T-cell (primary cell): Measurements from ENCODE around the gene NXPH4. TPM values are rescaled to one million over a fixed set of nuclear protein-coding genes. Genes with fewer than 3 reads are reported as not detected.

ENCODE experiments used
- ATAC-seq, 4 experiments: fragments of 200-7000 bp in 3 of 4; fragments of 150-1000 bp in 1 of 4; cut with Tn5 transposase; replicated peaks in 1 of 4; 1 replicate in 3 of 4; 2 replicates in 1 of 4; pipeline ENCODE4 v1.10.0; 2021; ENCODE audit warnings: moderate library complexity in 3 of 4, mild to moderate bottlenecking in 2 of 4, moderate number of reproducible peaks in 1 of 4
- CTCF ChIA-PET, 2 donors: fragments of 300-600 bp; sonication (Branson Sonifier 250); formaldehyde crosslinking; loops; one replicate each; lab custom pipeline; 2022; ENCODE audit warnings: antibody characterized with exemption in 2 of 2; lab: Charles Lee
- POLR2A ChIA-PET, 2 donors: fragments of 300-600 bp; sonication (Branson Sonifier 250); formaldehyde crosslinking; loops; one replicate each; lab custom pipeline; 2022; ENCODE audit warnings: antibody characterized with exemption in 2 of 2; lab: Charles Lee
- DNase-seq, 35 experiments: peaks; one replicate each; pipeline versions ENCODE4 v3.0.0 to v3.0.0-alpha.2; 2013 to 2023
- H3K27ac ChIP-seq: one replicate; pipeline ENCODE4 v1.5.1; 2013; ENCODE audit warnings: low read length
- H3K27me3 ChIP-seq, 2 experiments: replicated peaks in 1 of 2; 1 replicate in 1 of 2; 2 replicates in 1 of 2; pipeline versions ENCODE4 v1.6.1 to v1.7.0; 2013; ENCODE audit warnings: low read length in 1 of 2, mixed read lengths in 1 of 2; ENCODE audit not compliant: control insufficient read depth in 2 of 2, insufficient read depth in 2 of 2; ENCODE audit errors: extremely low read depth in 1 of 2
- H3K36me3 ChIP-seq, 2 donors: 1 replicate in 1 of 2; 2 replicates in 1 of 2; pipeline versions ENCODE4 v1.6.1 to v1.7.0; 2013; ENCODE audit warnings: low read length in 1 of 2; ENCODE audit not compliant: control insufficient read depth in 2 of 2, insufficient read depth in 1 of 2; ENCODE audit errors: extremely low read depth in 1 of 2
- H3K4me1 ChIP-seq, 2 experiments: 1 replicate in 1 of 2; 2 replicates in 1 of 2; pipeline versions ENCODE4 v1.6.1 to v1.7.0; 2013; ENCODE audit warnings: low read length in 2 of 2, mixed read lengths in 1 of 2; ENCODE audit not compliant: insufficient read depth in 2 of 2, control insufficient read depth in 1 of 2; ENCODE audit errors: extremely low read depth in 1 of 2
- H3K4me3 ChIP-seq, 2 donors: 1 replicate in 1 of 2; 2 replicates in 1 of 2; pipeline versions ENCODE4 v1.5.1 to v1.7.0; 2013; ENCODE audit warnings: mild to moderate bottlenecking in 2 of 2, low read length in 1 of 2, moderate library complexity in 1 of 2; ENCODE audit not compliant: control insufficient read depth in 1 of 2; ENCODE audit errors: extremely low read depth in 1 of 2
- H3K9me3 ChIP-seq: 2 replicates; pipeline ENCODE4 v1.7.0; 2013
- H3K27ac Mint-ChIP-seq, 2 donors: one replicate each; pipeline ENCODE4 v1.8.0; 2020 to 2021; ENCODE audit warnings: mild to moderate bottlenecking in 2 of 2, mixed read lengths in 2 of 2
- H3K27me3 Mint-ChIP-seq, 2 donors: one replicate each; pipeline ENCODE4 v1.8.0; 2021 to 2022; ENCODE audit warnings: mixed read lengths in 2 of 2
- H3K36me3 Mint-ChIP-seq: one replicate; pipeline ENCODE4 v1.8.0; 2021; ENCODE audit warnings: mixed read lengths
- H3K4me1 Mint-ChIP-seq, 3 donors: one replicate each; pipeline ENCODE4 v1.8.0; 2020 to 2022; ENCODE audit warnings: mixed read lengths in 3 of 3, mild to moderate bottlenecking in 1 of 3
- H3K4me3 Mint-ChIP-seq, 3 donors: one replicate each; pipeline ENCODE4 v1.8.0; 2020 to 2022; ENCODE audit warnings: mild to moderate bottlenecking in 3 of 3, mixed read lengths in 3 of 3, moderate library complexity in 3 of 3
- H3K9me3 Mint-ChIP-seq, 3 donors: one replicate each; pipeline ENCODE4 v1.8.0; 2020 to 2022; ENCODE audit warnings: mixed read lengths in 3 of 3
- WGBS: methylation state at CpG from one replicate; pipeline ENCODE4 v1.1.5; 2013; ENCODE audit warnings: missing lambda C conversion rate; ENCODE audit not compliant: insufficient coverage; 5-methylcytosine and 5-hydroxymethylcytosine counted together
- total RNA-seq, 35 experiments: library from RNA in 6 of 35; stranded (reverse) in 6 of 35; fragments of 120-200 nt in 1 of 35; gene quantifications; one replicate each; pipeline versions ENCODE4 v1.2.1 to v1.2.4 and lab custom pipeline; 2013 to 2026

The NXPH4 gene
- 1 to 10 TPM in 2 of 5 donors, under 1 TPM in 2, not detected in 1; 0.49 to 4.5 (median 1.0) TPM for total RNA-seq
- total RNA-seq (2013): not detected
- 0 to 3.8 (median 0.27) reads per million in 29 experiments for total RNA-seq (lab: John Stamatoyannopoulos, UW)

- CTCF ChIA-PET: interaction anchor here (0.6 to 4.3 kb wide), 5 partner anchors 13 to 97 kb away, joined by 3 to 39 read pairs (median 6); partner anchors contain the start of gene SHMT2 (in 2 of the 2)
- whole genome bisulfite sequencing: 1% methylated on average over 85 of the region's 102 CpGs
- peak in 15 of 35 experiments; percentile 25 to 67 (median 41) for DNase-seq
- Mint-ChIP-seq H3K27ac (peak within 1 kb of the TSS in 1 of 2 donors; percentile 29), H3K36me3 (no peaks in the 10 kb centered on the region), H3K4me3 (peak within 1 kb of the TSS; percentile 77 to 80 (median 80)), H3K9me3 (no peaks in the 10 kb centered on the region), H3K27me3 (peaks cover 65 to 67% of the 10 kb centered on the region in 2 donors), H3K4me1 (peaks cover 37 to 57% (median 44%) of the 10 kb centered on the region in 3 donors)
- H3K9me3 ChIP-seq: no peaks in the 10 kb centered on the region
- peak; percentile 34 to 51 (median 44) for ATAC-seq
- peaks cover 6 to 91% of the 10 kb centered on the region in 2 experiments for H3K27me3 ChIP-seq
- H3K4me3 ChIP-seq: peak within 1 kb of the TSS; percentile 32 to 36
- H3K4me1 ChIP-seq: peaks cover 2 to 64% of the 10 kb centered on the region in 2 experiments
- POLR2A ChIA-PET: no interaction called here
- H3K27ac ChIP-seq: no peak within 1 kb of the TSS
- H3K36me3 ChIP-seq: no peaks in the 10 kb centered on the region
Observed at GRCh38 chr12:57216014-57216911, at the start of gene NXPH4. Gene NXPH4, plus strand, starts transcription at chr12:57216794. Its CDS starts 176 bp downstream, at chr12:57216970.

DNA sequence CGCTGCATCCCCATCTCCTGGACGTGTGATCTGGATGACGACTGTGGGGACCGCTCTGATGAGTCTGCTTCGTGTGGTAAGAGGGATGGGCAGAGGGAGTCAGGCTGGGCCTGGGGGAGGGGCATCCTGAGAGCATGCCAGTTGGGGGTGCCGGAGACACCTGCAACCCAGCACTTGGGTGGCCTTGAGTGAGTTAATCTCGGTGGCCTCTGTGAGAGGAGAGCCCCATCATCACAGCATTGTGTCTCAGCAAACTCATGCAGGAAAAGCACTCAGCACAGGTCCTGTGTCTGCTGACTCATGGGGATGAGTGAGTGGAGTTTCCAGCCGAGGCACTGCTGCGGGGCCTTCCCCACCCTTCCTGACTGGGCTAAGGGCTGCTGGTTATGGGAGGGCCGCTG, 49.6 kb upstream of the NXPH4 start:
- Mint-ChIP-seq H3K9me3 (no peaks in the 10 kb centered on the region), H3K36me3 (no peaks in the 10 kb centered on the region), H3K4me3 (no peak overlapping the region), H3K27me3 (no peaks in the 10 kb centered on the region), H3K4me1 (no peaks in the 10 kb centered on the region), H3K27ac (peak overlapping the region in 1 of 2 donors; percentile 28)
- Histone ChIP-seq H3K9me3 (no peaks in the 10 kb centered on the region), H3K4me1 (no peaks in the 10 kb centered on the region), H3K36me3 (no peaks in the 10 kb centered on the region), H3K27me3 (peaks cover 0 to 3% of the 10 kb centered on the region in 2 experiments), H3K27ac (no peak overlapping the region), H3K4me3 (no peak overlapping the region)
- POLR2A ChIA-PET: interaction anchor here in 1 of 2 donors (0.6 kb wide), 1 partner anchor 149 kb away, joined by 4 read pairs; no protein-coding TSS in a partner anchor
- CTCF ChIA-PET: no interaction called here
- ATAC-seq (no peak), DNase-seq (no peak)
- 35% methylated on average over 3 of the region's 10 CpGs for WGBS

DNA sequence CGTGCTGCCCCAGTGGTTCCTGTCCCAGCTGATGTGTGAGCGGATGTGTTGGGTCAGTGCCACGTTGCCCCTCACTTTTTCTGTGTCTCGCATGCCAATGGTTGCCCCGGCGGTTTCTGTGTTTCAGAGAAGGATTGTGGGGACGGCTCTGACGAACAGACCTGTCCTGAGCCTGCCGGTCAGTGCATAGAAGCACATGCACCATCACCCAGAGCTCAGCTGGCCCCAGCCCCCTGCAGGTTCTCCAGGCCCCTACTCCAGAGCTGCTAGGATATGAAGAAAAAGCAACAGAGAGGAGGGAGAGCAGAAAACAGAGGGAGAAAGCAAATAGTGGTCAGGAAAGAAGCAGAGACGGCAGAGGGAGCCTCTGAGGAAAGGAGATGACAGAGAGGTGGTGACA, 48.5 kb upstream of the NXPH4 start:
- Histone ChIP-seq H3K9me3 (no peaks in the 10 kb centered on the region), H3K4me3 (no peak overlapping the region), H3K27ac (no peak overlapping the region), H3K4me1 (no peaks in the 10 kb centered on the region), H3K36me3 (no peaks in the 10 kb centered on the region), H3K27me3 (no peaks in the 10 kb centered on the region)
- no peaks in the 10 kb centered on the region for H3K27me3 Mint-ChIP-seq
- ChIA-PET CTCF (interaction anchor here in 1 of 2 donors (2.0 kb wide), 1 partner anchor 44 kb away, joined by 6 read pairs; no protein-coding TSS in a partner anchor), POLR2A (no interaction called here)
- no peak for DNase-seq
- H3K4me1 Mint-ChIP-seq: no peaks in the 10 kb centered on the region
- no peaks in the 10 kb centered on the region for H3K36me3 Mint-ChIP-seq
- no peak overlapping the region for H3K27ac Mint-ChIP-seq
- H3K4me3 Mint-ChIP-seq: no peak overlapping the region
- WGBS: 88% methylated on average over 9 of the region's 10 CpGs
- H3K9me3 Mint-ChIP-seq: no peaks in the 10 kb centered on the region
- no peak for ATAC-seq

DNA sequence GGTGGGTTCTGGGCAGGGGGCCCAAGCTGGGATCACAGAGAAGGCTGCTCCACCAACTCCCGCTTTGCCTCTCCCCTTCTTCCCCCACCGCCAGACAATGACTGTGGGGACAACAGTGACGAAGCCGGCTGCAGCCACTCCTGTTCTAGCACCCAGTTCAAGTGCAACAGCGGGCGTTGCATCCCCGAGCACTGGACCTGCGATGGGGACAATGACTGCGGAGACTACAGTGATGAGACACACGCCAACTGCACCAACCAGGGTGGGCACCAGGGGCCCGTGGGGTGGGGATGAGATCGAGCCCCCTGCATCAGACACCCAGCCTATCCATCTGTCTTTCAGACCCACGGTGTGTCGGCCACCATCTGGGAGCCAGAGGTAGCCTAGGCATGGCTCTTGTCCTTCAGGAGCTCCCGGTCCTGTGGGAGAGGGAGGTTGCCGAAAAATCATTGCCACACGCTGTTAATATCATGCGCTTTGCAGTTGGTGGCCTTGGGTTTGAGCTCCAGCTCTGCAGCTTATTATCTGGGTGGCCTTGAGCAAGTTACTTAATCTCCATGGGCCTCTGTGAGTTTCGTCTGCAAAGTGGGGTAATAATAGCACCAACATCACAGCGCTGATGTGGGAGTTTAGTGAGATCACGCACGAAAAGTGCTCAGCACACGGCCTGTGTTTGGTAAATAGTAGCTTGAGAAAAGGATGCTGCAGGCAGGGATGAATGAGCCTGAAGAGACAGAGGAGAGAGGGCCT, 47.4 kb upstream of the NXPH4 start:
- no peak overlapping the region for H3K4me3 Mint-ChIP-seq
- Histone ChIP-seq H3K27me3 (peaks cover 0 to 3% of the 10 kb centered on the region in 2 experiments), H3K36me3 (no peaks in the 10 kb centered on the region), H3K4me1 (no peaks in the 10 kb centered on the region), H3K27ac (no peak overlapping the region), H3K4me3 (no peak overlapping the region), H3K9me3 (no peaks in the 10 kb centered on the region)
- no peaks in the 10 kb centered on the region for H3K27me3 Mint-ChIP-seq
- H3K36me3 Mint-ChIP-seq: no peaks in the 10 kb centered on the region
- POLR2A ChIA-PET: no interaction called here
- H3K9me3 Mint-ChIP-seq: no peaks in the 10 kb centered on the region
- WGBS: 90% methylated on average over 15 of the region's 23 CpGs
- no peaks in the 10 kb centered on the region for H3K4me1 Mint-ChIP-seq
- H3K27ac Mint-ChIP-seq: no peak overlapping the region
- DNase-seq (no peak), ATAC-seq (no peak)
- CTCF ChIA-PET: interaction anchor here in 1 of 2 donors (2.0 kb wide), 1 partner anchor 45 kb away, joined by 6 read pairs; no protein-coding TSS in a partner anchor

GRCh38 chr12:57169969-57170368, 46.6 kb upstream of the NXPH4 start:
- H3K27ac ChIP-seq: no peak overlapping the region
- POLR2A ChIA-PET: no interaction called here
- ATAC-seq: no peak
- no peaks in the 10 kb centered on the region for H3K9me3 ChIP-seq
- Mint-ChIP-seq H3K27me3 (no peaks in the 10 kb centered on the region), H3K36me3 (no peaks in the 10 kb centered on the region), H3K9me3 (no peaks in the 10 kb centered on the region), H3K4me1 (no peaks in the 10 kb centered on the region), H3K27ac (no peak overlapping the region), H3K4me3 (no peak overlapping the region)
- H3K27me3 ChIP-seq: peaks cover 0 to 3% of the 10 kb centered on the region in 2 experiments
- CTCF ChIA-PET: interaction anchor here in 1 of 2 donors (2.0 kb wide), 1 partner anchor 46 kb away, joined by 6 read pairs; no protein-coding TSS in a partner anchor
- no peak overlapping the region for H3K4me3 ChIP-seq
- 96% methylated on average over 5 of the region's 7 CpGs for WGBS
- no peak for DNase-seq
- no peaks in the 10 kb centered on the region for H3K4me1 ChIP-seq
- no peaks in the 10 kb centered on the region for H3K36me3 ChIP-seq

DNA sequence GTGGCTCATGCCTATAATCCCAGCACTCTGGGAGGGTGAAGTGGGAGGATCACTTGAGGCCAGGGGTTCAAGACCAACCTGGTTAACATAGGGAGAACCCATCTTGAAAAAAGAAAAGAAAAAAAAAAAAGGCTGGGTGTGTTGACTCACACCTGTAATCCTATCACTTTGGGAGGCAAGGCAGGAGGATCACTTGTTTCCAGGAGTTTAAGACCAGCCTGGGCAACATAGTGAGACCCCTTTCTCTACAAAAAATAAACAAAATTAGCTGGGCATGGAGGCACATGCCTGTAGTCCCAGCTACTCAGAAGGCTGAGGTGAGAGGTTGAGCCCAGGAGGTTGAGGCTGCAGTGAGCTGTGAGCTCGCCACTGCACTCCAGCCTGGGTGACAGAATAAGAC, 46.2 kb upstream of the NXPH4 start:
- peaks cover 0 to 3% of the 10 kb centered on the region in 2 experiments for H3K27me3 ChIP-seq
- Mint-ChIP-seq H3K27me3 (no peaks in the 10 kb centered on the region), H3K36me3 (no peaks in the 10 kb centered on the region), H3K4me3 (no peak overlapping the region), H3K9me3 (no peaks in the 10 kb centered on the region), H3K27ac (no peak overlapping the region), H3K4me1 (no peaks in the 10 kb centered on the region)
- ChIA-PET POLR2A (no interaction called here), CTCF (interaction anchor here (0.7 to 1.1 kb wide), 2 partner anchors 46 to 91 kb away, joined by 3 to 7 read pairs; no protein-coding TSS in a partner anchor)
- no peaks in the 10 kb centered on the region for H3K36me3 ChIP-seq
- no peaks in the 10 kb centered on the region for H3K9me3 ChIP-seq
- ATAC-seq (no peak), DNase-seq (no peak)
- H3K4me1 ChIP-seq: no peaks in the 10 kb centered on the region
- H3K27ac ChIP-seq: no peak overlapping the region
- no CpG with 5 or more reads among the region's 1 CpG for WGBS
- H3K4me3 ChIP-seq: no peak overlapping the region
